Hematopoietic multipotent progenitor cell treated with erythropoietin and hydrocortisone succinate and interleukin-3 and kit ligand, for 8 days (in vitro differentiated cells): Measurements from ENCODE around the gene BPGM.
"Not testable (repeated sequence)": the region's sequence is repeated elsewhere in the genome, so short reads cannot be mapped to it uniquely, and the experiment has no call there.

Source experiments
- DNase-seq: peaks from one replicate; pipeline ENCODE4 v3.0.0-alpha.2; 2015

Gene BPGM

DNA sequence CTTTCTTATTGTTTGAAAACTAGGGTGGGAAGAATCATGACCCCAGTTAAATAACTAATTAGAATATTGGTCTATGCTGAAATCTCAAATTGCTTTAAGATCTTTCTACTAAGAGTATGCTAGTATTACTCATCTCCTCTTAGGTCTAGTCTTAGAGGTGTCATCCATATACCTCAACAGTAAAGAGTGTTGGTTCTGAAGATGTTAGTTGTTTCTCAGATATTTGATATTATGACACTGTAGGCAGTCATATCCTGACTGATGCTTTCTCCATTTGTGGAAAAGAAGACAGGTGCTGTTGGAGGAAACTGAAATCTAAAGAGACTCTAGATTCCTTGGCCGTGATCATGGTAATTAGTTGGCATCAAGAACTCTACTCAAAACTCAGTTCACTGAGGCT is 21.2 kb downstream of the BPGM start:
- no peak for DNase-seq

DNA sequence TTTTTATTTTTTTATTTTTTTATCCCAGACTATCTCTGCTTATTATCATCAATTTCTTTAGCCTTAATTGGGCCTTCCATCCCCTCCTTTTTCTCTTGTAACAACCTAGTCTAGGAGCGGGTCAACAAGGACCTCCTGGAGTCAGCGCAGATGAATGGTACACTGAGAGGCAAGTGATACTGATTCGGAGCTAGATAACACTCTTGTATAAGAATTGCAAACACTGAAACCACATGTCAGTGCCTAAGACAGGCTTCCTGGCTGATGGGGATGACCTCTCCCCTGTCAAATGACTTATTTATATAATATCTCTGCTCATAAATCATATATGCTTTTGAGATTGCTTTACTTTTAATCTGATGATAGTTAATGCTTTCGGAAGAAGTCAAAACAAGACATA is 22.7 kb downstream of the BPGM start:
- no peak for DNase-seq

DNA sequence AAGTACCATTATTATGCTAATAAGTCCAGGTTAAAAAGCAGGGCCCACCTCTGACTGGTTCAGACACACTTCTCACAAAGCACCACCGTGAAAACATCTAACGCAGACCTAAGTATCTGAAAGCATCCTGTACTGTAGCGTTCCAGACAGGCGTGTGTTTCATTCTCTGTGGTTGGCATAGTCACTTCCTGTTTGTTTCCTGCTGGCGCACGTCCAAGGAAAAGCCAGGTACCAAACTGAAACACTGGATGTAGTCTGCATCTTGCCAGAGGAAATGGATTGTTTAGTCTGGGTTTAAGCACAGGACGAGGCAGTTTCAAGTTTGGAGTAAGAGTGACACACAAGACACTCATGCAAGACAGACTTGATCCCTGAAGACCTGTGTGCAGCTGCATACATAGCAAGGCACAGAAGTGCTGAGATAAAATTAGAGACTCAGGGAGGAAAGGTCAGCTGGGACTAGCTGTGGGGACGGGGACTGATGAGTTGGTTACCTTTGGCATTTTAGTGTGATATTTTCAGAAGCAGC is 23.3 kb downstream of the BPGM start:
- peak; percentile 47 for DNase-seq

DNA sequence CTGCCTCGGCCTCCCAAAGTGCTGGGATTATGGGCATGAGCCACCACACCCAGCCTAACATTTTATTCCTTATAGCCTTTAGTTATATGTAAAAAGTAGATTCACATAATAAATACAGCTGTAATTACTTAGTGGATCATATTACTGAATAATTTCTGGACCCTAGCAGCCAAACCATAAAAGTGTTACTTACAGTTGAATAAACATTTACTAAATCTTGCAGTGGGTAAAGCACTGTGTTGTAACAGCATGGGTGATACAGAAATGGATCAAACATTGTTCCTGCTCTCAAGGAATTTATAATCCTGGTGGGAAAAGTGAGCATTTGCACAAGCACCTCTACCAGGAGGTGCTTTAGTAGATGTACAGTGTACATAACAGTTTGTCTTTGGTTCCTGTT is 25.0 kb downstream of the BPGM start:
- no peak for DNase-seq

DNA sequence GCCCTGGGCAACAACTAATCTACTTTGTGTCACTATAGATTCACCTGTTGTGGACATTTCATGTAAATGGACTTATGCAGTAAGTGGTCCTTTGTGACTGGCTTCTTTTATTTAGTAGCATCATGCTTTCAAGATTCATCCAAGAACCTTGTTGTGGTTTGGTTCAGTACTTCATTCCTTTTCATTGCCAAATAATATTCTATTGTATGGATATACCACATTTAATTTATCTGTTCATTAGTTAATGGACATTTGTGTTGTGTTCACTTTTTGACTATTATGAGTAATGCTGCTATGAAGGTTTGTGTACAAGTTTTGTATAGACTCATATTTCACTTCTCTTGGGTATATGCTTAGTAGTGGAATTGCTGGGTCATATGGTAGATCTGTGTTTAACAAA is 27.8 kb downstream of the BPGM start:
- no peak for DNase-seq

DNA sequence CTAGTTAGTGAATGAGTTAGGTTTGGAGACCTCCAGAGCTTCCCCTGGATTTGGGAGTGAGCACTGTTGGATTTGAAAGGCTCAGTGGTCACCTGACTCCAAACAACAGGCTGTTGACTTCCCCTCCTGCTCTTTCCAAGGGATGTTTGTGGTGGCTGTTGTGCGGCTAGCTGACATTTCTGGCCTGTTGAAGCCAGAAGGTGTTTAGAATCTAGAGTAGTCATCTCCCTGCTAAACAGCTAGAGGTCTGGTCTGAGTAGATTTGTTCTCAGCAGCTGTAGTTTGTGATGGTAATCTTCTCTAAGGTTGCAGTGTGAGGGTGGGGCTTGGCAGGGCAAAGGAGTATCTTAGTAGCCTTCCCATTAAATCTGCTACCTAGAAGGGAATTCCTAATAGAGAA is 30.1 kb downstream of the BPGM start:
- DNase-seq = peak; percentile 42

DNA sequence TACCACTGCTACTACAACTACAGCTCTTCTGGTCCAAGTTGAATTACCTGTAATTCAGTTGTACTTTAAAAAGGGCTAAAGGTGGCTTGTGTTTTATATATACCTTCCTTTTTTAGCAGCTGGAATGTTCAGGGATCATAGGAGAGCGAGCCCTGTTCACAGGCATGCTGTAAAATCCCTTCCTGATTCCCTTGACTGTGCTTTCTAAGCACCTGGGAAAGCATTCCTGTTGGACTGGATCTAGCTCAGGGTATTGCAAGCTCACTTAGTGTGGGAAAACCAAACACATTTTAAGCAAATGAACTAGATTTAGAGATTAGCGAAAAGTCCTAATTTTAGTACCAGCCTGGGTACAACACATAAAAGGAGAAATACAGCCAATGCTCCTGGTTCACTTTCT is 31.5 kb downstream of the BPGM start:
- DNase-seq = no peak

DNA sequence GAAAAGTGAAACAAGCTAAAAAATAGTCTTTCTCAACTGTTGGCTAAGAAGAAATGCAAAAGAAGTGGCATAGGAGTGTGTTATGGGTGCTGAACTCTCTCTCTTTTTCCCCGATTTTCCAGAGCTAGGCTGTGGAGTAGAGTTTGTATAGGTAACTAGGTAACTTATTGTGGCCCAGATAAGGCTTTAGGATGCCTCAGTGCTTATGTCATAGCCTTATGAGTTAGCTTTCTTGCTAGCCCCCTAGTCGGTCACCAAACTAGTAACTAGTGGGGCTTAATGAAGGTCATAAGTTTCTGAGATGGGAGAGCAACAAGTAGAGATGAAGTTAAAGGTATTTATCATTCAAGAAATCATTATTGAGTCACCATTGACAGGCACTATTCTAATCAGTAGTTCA is 32.4 kb downstream of the BPGM start:
- no peak for DNase-seq

DNA sequence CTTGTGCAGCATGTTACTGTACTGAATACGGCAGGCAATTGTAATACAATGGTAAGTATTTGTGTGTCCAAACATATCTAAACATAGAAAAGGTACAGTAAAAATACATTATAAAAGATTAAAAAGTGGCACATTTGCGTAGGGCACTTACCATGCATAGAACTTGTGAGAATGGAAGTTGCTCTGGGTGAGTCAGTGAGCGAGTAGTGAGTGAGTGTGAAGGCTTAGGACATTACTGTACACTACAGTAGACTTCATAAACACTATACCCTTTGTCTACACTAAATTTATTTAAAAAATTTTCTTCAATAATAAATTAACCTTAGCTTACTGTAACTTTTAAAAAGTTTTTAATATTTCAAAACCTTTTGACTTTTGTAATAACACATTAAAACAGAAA is 37.5 kb downstream of the BPGM start:
- no peak for DNase-seq

DNA sequence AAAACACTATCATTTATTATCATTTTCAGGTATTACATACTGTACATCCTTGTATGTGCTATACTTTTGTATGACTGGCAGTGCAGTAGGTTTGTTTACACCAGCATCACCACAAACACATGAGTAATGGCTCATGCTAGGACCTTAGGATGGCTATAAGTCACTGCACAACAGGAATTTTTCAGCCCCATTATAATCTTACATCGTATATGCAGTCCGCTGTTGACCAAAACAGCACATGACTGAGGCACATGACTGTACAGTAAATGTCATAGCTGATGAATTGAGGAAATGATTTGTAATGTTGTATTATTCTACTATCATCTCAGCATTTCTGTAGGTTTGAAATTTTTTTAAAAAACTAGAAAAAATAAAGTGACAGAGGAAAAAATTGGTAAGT is 38.6 kb downstream of the BPGM start:
- DNase-seq = no peak

DNA sequence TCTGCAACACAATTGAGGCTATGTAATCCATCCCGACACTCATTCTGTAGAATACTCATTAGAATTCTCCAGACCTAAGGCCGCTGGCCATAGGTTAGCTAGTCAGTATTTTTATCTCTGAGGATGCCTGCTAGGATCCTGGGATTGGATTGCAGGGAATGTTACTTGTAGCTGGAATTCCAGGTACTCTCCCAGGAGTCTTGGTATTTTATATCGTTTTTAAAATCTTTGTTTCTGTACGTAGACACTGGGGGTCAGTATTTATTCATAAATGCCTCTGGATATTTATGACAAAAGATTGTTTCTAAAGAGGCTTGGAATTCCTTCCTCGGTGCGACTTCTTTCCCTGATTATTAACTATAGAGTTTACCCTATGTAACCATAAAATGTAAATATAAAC is 40.1 kb downstream of the BPGM start:
- no peak for DNase-seq

DNA sequence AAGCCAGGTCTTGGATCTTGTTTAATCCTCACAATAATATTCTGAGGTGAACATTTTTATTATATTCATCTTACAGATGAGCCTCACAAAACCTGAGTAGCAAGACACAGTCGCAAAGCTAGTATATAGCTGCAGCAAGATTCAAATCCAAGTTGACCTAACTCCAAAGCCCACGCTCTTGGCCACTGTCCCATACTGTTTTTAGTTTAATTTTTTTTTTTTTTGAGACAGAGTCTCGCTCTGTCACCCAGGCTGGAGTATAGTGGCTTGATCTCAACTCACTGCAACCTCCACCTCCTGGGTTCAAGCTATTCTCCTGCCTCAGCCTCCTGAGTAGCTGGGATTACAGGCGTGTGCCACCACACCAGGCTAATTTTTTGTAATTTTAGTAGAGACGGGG is 42.9 kb downstream of the BPGM start:
- not testable (repeated sequence) for DNase-seq

DNA sequence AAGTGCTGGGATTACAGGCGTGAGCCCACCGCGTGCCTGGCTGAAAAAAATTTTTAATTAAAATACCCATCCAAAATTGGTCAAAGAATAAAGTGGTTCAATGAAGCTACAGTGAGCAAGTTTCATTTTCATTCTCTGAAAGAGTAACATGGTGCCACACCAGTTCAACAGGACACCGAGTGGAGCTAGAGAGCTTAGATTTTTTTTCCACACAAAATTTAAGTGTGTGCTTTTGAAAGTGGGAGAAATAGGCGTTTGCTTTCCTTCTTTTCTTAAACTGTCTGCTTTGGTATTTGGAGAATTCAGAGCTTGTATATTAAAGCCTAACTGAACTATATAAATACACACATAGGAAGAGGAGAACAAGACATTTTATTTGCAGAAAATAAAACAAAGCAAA is 43.4 kb downstream of the BPGM start:
- no peak for DNase-seq

DNA sequence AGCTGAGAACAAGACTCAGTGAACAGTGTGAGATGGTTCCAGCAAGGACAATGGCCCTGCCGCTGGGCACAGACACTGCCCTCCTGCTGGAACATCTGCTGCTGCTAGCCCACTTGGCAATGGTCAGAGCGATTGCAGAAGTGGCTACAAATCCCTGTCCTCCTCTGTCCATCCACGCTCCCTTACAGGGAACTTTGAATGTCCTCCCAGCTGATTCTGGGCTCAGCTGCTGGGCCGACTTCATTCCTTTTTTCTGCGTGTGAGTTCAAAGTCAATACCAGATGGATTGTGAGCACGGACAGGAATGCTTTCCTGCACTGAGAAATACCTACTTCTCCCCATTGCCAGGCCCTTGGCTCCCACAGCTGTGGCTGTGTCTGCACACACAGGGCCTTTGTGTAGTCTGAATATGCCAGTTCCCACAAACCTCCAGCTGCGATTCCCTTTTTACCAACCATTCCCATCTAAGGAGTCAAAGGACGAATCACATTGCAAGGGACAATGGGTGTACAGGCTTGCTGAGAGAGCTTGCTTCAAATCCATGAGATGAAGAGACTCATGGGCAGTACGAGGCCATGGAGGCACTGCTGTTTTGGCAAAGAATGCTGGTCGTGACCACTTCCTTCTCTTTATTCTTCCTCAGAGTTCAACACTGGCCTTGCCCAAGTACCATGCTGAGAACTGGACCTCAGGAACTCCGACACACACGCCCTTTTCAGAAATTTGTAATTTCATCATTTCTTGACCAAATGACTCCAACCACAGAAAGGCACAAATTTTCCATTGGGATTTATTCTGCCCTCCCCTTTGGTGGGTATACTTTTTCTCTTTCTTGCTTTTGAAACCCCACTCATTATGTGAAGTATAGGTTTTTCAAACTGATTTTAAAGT is 44.2 kb downstream of the BPGM start:
- DNase-seq = no peak

DNA sequence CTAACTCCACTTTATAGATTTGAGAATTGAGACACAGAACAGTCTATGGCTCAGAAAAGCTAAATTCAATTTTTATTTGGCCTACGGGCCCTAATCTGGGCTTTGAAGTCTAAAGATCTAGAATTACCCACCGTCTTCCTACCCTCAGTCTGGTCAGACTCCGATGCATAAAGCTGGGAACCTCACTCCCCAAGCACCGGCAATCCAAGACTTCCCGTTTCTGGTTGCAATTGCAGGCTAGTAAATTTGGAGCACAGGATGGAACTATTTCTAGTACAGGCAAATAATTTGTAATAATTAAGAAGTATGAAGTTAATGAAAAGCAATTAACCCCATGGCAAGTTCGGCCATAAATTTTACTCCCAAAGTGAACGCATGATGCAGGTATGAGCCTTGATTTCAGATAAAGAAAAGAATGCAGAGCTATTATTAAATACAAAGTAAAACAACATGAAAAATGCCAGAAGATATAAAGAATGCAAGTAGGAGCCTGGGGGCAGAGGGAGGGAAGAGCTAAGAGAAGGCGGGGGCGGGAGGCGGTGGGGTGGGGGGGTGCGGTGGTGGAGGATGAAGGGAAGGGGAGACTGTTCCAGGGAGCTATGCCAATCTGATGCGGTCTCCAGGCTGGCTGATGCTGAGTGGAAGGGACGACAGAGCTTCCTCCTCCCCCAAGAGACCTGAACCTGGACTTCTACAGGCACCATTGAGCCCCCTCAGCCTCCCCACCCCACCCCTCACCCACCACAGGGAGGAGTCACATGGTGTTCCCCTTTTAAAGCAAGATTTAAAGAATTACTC is 45.1 kb downstream of the BPGM start:
- no peak for DNase-seq

DNA sequence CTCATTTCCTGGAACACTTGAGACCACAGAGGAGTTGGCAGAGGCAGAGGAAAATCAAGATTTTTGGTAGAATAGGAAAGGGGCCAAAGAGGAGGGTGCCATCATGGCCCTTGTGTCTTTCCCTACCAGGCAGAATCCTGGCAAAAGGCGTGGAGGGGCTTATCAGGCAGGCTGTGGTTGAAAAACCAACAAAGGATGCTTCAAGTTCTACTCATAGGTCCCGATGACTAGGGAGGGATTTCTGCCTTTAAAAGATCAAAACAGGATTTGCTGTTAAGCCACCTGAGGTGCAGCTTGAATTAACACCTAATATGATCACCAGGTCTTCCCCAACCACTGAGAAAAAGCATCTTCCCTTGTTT is 45.7 kb downstream of the BPGM start:
- no peak for DNase-seq

DNA sequence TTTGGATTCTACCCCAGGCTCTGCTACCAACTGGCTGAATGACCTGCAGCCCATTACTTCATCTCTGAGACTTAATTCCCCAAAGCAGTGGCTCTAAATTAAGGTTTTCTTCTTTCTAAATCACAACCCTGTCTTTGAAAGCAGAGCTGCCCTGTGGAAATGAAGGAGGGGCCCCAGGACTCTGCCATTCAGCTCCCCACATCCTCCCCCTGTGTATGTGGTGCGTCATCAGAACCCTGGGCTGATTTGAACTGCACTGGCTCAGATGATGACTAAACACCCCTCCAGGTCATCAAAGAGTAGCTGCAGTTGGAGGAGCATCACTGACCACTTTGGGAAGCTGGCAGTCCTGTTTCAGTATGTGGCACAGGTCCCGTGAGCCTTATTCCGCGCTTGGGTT is 46.6 kb downstream of the BPGM start:
- no peak for DNase-seq

DNA sequence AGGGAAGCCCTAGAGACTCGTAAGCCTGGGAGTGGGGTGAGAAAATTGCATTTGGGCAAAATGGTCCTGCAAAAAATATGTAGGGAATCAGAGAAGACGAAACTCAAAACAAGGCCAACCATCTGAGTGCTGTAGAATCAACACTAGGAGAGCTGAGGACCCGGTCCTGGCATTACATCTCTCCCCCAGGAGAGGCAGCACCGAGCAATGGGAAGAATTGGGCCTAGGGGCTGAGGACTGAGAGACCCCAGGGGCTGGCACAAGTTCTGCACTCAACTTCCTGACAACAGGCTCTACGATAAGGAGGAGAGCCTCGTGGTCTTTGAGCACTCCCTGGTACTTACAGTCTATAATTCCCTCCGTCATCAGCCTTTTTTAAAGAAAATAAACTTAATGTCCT is 47.6 kb downstream of the BPGM start:
- no peak for DNase-seq

DNA sequence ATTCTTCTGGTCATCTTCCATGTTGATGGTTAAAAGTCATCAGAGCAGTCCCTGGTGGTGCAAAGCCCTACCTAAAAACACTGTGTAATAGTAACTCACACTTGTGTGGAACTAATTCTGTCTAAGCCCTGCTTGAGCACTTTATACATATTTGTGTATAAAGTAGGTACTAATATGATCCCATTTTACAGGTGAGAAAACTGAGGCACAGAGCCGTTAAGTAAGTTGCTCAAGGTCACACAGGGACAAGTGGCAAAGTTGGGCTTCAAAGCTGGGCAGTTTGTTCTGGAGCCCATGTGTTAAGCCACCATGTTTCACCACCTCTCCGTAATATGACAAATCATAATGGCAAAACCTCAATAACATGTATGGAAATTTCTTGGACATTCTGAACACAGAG is 48.1 kb downstream of the BPGM start:
- no peak for DNase-seq

DNA sequence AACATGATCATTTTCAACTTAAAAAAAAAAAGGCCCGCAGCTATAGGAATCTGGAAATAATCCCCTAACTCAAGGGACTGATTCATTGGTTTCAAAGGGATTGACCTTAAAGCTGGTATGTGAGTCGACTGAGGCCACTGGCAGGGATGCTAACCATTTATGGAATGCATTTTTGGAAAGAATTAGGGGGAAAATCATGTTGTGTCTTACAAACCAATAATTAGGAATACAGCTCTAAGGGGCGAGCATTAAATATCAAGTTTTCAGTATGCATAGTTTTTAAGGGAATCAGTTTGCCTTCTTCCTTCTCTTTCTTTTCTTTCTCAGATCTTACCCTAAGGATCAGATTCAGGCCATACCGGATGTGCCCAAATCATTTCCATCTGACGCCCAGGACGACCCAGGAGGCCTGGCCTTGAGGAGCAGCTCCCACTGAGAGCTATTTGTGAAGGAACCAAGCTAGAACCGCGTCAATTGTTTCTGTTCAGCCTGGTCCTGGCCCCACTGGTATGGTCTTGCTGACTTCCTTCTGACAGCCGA is 48.7 kb downstream of the BPGM start:
- DNase-seq = no peak

DNA sequence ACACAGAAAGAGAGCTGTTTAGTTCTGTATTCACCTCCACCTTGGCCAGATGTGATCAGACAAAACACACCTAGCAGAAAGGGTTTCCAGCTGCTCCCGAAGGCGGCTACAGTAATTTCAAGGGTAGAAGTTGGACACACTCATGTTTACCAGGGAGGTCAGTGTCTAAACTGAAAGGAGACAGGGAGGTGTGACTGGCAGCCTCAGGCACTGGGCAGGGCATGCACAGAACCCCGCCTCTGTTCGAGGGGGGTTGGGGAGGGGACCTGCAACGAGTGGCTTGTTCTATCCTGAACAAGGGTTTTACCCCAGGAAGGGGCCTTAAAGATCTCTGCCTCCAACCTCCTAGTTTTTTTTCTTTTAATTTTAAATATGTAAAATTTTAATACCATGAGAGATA is 49.6 kb downstream of the BPGM start:
- DNase-seq = no peak

DNA sequence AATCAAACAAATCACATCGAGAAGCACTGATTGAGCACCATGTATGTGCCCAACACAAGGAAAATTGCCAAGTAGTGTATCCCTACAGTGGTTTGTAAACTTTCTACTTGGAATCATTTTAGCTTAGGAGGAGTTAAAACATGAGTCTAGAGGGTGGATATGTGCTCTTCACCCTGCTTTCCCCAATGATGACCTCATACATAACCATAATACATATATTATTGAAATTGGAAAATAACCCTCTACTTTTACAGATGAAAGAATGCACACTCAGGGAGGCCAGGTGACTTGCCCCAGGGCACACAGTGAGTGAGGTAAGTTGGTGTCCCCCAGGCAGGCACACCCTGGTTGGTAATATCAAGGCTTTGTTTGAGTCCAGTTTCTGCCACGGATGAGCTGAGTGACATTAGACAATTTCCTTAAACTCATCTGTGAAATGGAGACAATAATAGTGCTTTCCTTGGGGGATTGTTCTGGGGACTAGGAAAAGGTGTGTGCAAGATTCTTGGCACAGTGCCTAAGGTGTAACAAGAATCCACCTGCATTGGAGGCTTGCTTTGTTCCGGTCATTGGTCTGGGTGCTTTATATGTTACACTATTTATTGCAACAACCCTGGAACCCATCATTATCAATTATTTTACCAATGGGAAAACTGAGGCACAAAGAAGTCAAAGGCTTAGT is 50.7 kb downstream of the BPGM start:
- no peak for DNase-seq

DNA sequence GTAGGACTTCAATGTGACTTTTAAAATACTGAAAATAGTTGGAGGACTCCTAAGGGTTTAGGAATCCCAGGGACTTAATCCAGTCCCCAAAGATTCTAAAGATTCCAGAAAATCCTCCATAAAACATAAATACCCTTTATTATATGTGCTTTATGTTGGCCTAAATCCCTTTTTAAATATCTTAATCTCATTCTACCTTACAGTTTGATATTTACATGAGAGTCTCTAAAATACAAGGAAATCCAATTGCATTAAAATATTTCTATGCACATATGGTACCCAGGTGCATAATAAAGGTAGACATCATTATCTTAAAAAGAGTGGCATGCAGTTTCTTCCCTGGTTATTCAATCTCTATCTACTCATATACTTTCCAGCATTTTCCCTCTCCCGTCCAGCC is 51.8 kb downstream of the BPGM start:
- DNase-seq = no peak
